ENCODE data around the gene ETV6. TPM values are rescaled to one million over a fixed set of nuclear protein-coding genes. Genes with fewer than 3 reads are reported as not detected.

ETV6 gene
- total RNA-seq, 4 donors from 2014 or later = 17.2 to 28.2 (median 19.3) TPM

GRCh38 chr12:11654338-11654737, 4.9 kb downstream of the ETV6 start:
- no peak for TF ChIP-seq CTCF (IDR thresholded peaks at IDR 0.05; ENCODE audit: low read depth)

- TF ChIP-seq CTCF (IDR thresholded peaks at IDR 0.05; ENCODE audit: low read depth) = no peak
Observed at GRCh38 chr12:11654802-11655201, 5.3 kb downstream of the ETV6 start.

DNA sequence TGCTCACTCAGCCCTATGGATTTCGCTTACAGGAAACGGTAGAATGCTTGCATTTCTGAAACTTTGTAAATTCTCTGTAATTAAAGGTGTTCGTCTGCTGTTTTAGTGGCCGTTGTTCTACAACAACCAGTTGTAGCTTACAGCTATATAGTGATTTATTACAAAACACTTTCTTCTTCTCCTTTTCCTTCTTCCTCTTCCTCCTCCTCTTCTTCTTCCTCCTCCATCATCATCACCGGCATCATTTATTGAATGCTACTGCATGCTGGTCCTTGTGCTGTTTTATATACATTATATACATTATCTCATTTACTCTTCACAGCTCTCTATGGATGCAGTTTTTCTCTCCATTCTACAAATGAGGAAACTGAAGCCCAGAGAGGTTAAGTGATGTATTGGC, 6.4 kb downstream of the ETV6 start:
- no peak for TF ChIP-seq CTCF (IDR thresholded peaks at IDR 0.05; ENCODE audit: low read depth)

DNA sequence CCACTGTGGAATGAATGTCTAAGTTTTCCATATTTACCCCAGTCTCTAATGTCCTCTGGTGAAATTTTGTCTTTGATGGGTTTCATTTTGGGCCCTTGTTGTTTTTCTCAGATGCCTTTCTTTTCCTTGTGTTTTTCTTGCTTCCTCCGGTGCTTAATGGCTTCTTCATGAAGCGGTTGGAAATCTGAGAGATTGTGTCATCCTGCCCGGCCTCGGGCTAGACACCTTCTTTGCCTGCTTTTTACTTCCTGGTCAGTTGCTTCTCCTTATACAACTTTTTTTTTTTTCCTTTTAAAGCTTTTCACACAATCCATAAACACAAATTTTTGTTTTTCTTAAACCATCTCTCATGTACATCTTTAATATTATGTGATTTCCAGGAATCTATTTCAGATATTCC, 7.1 kb downstream of the ETV6 start:
- no peak for TF ChIP-seq CTCF (IDR thresholded peaks at IDR 0.05; ENCODE audit: low read depth)

DNA sequence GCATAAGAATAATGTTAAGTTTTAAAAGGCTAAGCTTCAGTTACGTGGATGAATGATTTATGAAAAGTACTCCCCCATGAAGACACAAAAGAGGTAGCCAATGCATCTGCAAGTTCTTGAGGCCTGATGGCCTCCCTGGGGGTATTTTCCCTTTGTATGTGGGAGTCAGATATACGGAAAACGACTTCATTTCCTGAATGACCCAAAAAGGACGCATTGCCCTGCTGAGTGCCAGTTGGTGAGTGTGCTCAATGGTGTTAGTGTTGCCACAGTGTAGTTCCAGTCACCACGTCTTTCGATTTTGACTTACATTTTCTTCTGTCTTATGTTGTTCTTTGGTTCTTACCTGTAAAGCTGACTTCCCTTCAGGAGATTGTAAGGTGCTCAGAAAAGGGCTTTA, 8.0 kb downstream of the ETV6 start:
- no peak for TF ChIP-seq CTCF (IDR thresholded peaks at IDR 0.05; ENCODE audit: low read depth)

GRCh38 chr12:11658791-11659190, 9.3 kb downstream of the ETV6 start:
- TF ChIP-seq CTCF (IDR thresholded peaks at IDR 0.05; ENCODE audit: low read depth) = no peak

DNA sequence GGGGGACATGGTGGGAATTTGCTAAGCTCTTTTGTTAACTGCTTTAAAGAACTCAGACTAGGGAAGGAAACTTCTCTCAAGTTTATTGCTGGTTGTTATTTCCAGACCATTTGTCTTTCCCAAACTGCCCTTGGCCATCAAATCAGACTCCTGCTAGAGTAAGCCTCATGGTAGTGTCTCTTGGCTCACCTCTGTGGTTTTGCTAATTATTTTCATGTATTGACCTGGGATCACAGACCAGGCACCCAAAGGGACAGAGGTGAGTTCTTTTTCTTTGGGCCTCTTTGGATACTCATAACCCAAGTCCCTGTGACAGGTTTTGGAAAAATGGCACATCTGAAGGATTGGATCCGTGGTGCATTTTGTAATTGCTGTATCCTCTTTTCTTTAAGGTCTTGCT, 11.2 kb downstream of the ETV6 start:
- TF ChIP-seq CTCF (IDR thresholded peaks at IDR 0.05; ENCODE audit: low read depth) = no peak
